Measurements from ENCODE around the gene UBAC1. TPM values are rescaled to one million over a fixed set of nuclear protein-coding genes. Genes with fewer than 3 reads are reported as not detected.

Gene UBAC1
- total RNA-seq, 2 donors from 2014 or later, result 47.9 to 48.4 TPM

- Mint-ChIP-seq H3K9me3 (no peaks in the 10 kb centered on the region), H3K27ac (no peak overlapping the region), H3K27me3 (ENCODE audit: insufficient read depth) (no peaks in the 10 kb centered on the region), H3K4me3 (no peak overlapping the region), H3K36me3 (ENCODE audit: low read depth) (no peaks in the 10 kb centered on the region), H3K4me1 (peaks cover 7% of the 10 kb centered on the region)
- Histone ChIP-seq H3K9me3 (ENCODE audit: control insufficient read depth, low read length) (no peaks in the 10 kb centered on the region), H3K4me3 (ENCODE audit: low read length) (no peak overlapping the region), H3K36me3 (ENCODE audit: control insufficient read depth, insufficient read depth, low read length) (no peaks in the 10 kb centered on the region), H3K9ac (ENCODE audit: extremely low read depth, low read length, poor library complexity, severe bottlenecking) (no peak overlapping the region), H3K27me3 (ENCODE audit: control insufficient read depth, insufficient read depth, low read length, poor library complexity, severe bottlenecking) (no peaks in the 10 kb centered on the region), H3K4me1 (ENCODE audit: control insufficient read depth, insufficient read depth, low read length) (peaks cover 5% of the 10 kb centered on the region), H3K27ac (ENCODE audit: low read depth, low read length) (peak overlapping the region; percentile 81)
- 66 to 70% methylated on average over 8 to 10 of the region's 13 CpGs for WGBS, 2 experiments (ENCODE audit: insufficient coverage in 1 of 2, insufficient read length in 1 of 2)
- TF ChIP-seq CTCF (conservative IDR thresholded peaks at IDR 0.05), result no peak
- no peak for DNase-seq
Observed at GRCh38 chr9:135993409-135993742, 32.2 kb upstream of the UBAC1 start.

GRCh38 chr9:135992486-135993408, 31.6 kb upstream of the UBAC1 start:
- Histone ChIP-seq H3K27me3 (ENCODE audit: control insufficient read depth, insufficient read depth, low read length, poor library complexity, severe bottlenecking) (no peaks in the 10 kb centered on the region), H3K4me3 (ENCODE audit: low read length) (peak overlapping the region; percentile 19), H3K9me3 (ENCODE audit: control insufficient read depth, low read length) (no peaks in the 10 kb centered on the region), H3K9ac (ENCODE audit: extremely low read depth, low read length, poor library complexity, severe bottlenecking) (no peak overlapping the region), H3K27ac (ENCODE audit: low read depth, low read length) (peak overlapping the region; percentile 81), H3K36me3 (ENCODE audit: control insufficient read depth, insufficient read depth, low read length) (no peaks in the 10 kb centered on the region), H3K4me1 (ENCODE audit: control insufficient read depth, insufficient read depth, low read length) (peaks cover 5% of the 10 kb centered on the region)
- no peaks in the 10 kb centered on the region for H3K36me3 Mint-ChIP-seq (ENCODE audit: low read depth)
- H3K9me3 Mint-ChIP-seq, result no peaks in the 10 kb centered on the region
- no peaks in the 10 kb centered on the region for H3K27me3 Mint-ChIP-seq (ENCODE audit: insufficient read depth)
- peaks cover 7% of the 10 kb centered on the region for H3K4me1 Mint-ChIP-seq
- WGBS, 2 experiments (ENCODE audit: insufficient coverage in 1 of 2, insufficient read length in 1 of 2), result 17 to 18% methylated on average over 18 to 32 of the region's 32 CpGs
- peak overlapping the region; percentile 82 for H3K27ac Mint-ChIP-seq
- DNase-seq, result peak; percentile 89
- TF ChIP-seq CTCF (conservative IDR thresholded peaks at IDR 0.05), result no peak
- H3K4me3 Mint-ChIP-seq, result peak overlapping the region; percentile 50

- Mint-ChIP-seq H3K4me3 (no peak overlapping the region), H3K9me3 (no peaks in the 10 kb centered on the region), H3K4me1 (peaks cover 7% of the 10 kb centered on the region), H3K27ac (no peak overlapping the region), H3K36me3 (ENCODE audit: low read depth) (no peaks in the 10 kb centered on the region), H3K27me3 (ENCODE audit: insufficient read depth) (no peaks in the 10 kb centered on the region)
- no peaks in the 10 kb centered on the region for H3K27me3 ChIP-seq (ENCODE audit: control insufficient read depth, insufficient read depth, low read length, poor library complexity, severe bottlenecking)
- no peak overlapping the region for H3K9ac ChIP-seq (ENCODE audit: extremely low read depth, low read length, poor library complexity, severe bottlenecking)
- no peaks in the 10 kb centered on the region for H3K36me3 ChIP-seq (ENCODE audit: control insufficient read depth, insufficient read depth, low read length)
- no peak for DNase-seq
- H3K4me3 ChIP-seq (ENCODE audit: low read length), result no peak overlapping the region
- H3K27ac ChIP-seq (ENCODE audit: low read depth, low read length), result no peak overlapping the region
- peaks cover 5% of the 10 kb centered on the region for H3K4me1 ChIP-seq (ENCODE audit: control insufficient read depth, insufficient read depth, low read length)
- no peak for TF ChIP-seq CTCF (conservative IDR thresholded peaks at IDR 0.05)
- no peaks in the 10 kb centered on the region for H3K9me3 ChIP-seq (ENCODE audit: control insufficient read depth, low read length)
- 88 to 90% methylated on average over 13 to 18 of the region's 18 CpGs for WGBS, 2 experiments (ENCODE audit: insufficient coverage in 1 of 2, insufficient read length in 1 of 2)
Observed at GRCh38 chr9:135991771-135992170, 30.6 kb upstream of the UBAC1 start.

Measured in endodermal cell (in vitro differentiated cells).